ENCODE results near the gene CDC42BPA.

The CDC42BPA gene

DNA sequence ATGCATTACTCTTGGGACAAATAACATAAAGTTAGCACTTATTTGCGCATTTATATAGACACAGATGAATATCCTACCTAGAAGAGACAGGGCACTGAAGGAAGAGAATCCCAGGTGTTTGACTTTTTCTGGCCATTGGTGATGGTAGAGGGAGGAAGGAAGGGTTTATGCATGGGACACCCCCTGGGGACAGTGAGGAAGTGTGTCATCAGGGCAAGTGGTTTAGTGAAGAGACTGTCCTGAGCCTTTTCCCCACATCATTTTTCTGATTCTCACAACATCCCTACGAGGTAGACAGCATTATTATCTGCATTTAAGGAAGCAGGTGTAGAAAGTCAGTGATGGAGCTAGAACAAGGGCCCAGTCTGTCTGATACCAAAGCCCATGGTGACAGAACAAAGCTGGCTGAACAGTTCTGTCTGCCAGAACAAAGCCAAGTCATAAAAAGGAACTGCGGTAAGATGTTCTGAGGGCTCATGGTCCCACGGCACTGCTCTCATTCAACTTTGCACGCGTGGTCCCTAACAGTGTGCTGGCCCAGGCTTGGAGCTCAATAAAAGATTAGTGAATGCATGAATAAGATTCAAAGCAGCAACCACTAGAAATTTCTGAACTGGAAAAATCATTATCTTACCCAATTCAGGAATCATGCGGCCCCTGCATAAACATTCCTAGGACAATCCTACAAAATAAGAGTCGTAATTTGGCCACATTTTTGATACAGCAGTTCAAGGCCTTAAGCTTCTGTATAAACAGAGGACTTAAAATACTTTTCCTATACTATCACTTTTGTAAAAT, 12.2 kb upstream of the CDC42BPA start:
- DNase-seq: no peak

DNA sequence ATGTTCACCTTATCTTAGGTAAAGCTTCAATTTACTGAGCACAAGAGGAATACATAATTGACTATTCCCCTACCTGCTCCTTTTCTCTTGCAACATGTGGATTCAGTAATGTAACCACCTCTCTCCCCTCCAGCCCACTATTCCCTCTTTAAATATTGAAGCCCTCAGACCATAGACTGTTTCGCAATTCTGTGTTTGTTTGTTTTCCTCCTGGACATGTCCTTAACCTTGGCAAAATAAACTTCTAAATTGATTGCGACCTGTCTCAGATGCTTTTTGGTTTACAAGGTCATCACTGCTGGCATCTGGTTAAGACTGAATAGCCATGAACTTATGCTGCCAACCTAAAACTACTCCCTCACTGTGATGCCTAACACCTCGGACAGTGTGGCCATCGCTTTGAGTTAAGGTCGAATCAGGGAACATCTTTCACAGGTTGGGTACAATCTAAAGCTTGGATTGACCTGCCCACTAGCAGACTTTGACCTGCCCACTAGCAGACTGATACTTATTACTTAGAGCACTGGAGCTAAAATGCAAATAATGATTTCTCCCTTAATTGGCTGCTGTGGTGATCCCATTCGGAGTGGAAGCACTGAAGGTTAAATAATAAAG, 10.2 kb upstream of the CDC42BPA start:
- no peak for DNase-seq

GRCh38 chr1:227325156-227325555, 6.9 kb upstream of the CDC42BPA start:
- no peak for DNase-seq

DNA sequence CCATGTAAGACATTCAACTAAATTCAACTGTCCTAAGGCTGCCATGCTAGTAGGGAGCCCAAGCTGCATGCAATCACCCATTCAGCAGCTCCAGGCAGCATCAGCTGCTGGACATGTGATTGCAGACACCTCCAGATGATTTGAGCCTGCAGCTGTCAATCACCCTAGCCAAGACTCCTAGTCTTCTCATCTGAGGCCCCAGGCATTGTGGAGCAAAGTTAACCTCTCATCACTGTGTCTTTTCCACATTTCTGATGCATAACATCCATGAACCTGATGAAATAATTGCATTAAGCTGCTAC, 5.6 kb upstream of the CDC42BPA start:
- no peak for DNase-seq

DNA sequence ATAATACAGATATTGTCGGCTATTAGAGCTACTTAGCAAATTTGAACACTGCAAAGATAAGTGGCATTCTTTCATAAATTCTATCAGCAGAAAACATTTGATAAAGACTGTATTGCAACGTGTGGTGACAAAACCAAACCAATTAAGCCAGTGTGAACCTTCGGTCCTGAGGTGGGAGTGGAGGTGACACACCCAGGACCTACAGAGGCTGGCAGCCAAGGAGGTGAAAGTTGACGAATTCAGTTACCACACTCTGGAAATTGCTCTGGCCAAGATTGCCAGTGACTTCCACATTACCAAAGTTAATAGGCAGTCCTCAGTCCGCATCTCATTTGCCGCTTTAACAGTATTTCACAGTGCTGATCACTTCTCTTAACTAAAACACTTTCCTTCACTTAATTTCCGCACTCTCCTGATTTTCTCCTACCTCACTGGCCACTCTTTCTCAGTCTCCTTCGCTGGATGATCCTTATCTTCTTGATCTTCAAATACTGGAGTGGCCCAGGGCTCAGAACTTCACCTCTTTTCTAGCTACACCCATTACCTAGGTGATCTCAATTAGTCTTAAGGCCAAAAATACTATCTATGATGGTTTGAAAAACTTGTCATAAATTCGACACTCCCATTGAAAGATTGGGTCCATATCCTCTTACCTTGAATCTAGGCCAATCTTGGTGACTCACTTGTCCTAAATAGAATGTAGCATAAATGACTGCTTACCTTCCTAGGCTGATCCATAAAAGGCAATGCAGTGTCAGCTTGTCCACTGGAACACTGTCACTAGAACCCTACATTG, 5.1 kb upstream of the CDC42BPA start:
- no peak for DNase-seq

DNA sequence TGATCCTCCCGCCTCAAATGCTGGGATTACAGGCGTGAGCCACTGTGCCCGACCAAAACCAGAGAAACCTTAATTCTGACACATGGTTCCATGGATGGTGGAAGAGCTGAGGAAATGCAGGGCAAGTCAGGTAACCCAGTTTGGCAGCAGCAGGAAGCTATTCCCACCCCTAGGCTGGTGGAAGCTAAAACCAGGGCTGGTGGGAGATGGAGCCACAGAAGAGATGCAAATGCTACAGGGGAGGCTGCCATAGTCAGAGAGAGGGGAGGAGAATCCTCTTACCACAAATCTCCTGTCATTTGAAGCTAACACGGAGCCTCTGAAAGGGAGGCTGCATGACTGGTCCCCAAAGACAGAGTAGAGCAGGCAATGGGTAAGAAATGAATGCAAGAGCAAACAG, 4.1 kb upstream of the CDC42BPA start:
- DNase-seq: no peak

DNA sequence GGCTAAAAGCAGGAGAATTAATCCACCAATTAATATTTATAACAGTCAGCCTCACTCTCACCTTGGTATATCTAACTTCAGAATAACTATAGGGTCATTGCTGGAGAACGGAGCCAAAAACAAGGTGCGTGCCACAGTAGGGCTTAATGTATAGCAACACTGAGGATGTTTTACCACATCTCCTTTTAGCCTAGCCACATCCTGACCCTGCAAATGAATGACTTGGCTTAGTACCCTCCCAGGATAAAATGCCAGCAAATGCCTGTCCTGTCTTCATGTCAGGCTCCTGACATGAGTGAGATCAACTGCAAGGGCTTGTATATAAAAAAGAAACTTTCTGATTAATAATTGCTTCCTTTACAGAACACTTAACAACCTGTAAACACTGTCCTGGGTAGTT, 2.7 kb upstream of the CDC42BPA start:
- DNase-seq: no peak

DNA sequence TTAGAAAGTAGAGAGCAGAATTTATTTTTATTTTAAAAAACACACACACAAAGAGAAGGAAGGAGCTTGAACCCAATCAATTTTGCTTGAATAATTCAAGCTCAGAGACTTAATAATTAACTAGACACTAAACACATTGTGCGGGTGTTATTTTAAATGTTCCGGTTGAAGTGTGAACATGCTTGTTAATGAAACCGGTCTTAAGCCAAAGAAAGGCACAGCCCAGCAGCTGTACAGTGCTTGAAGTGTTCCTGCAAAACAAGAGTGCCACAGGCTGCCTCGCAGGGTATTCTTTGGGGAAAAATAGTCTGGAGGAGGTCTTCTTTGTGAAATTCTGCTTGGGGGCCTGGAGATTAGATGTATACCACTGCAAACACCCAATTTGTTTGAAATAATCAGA, 2.2 kb upstream of the CDC42BPA start:
- DNase-seq: no peak

DNA sequence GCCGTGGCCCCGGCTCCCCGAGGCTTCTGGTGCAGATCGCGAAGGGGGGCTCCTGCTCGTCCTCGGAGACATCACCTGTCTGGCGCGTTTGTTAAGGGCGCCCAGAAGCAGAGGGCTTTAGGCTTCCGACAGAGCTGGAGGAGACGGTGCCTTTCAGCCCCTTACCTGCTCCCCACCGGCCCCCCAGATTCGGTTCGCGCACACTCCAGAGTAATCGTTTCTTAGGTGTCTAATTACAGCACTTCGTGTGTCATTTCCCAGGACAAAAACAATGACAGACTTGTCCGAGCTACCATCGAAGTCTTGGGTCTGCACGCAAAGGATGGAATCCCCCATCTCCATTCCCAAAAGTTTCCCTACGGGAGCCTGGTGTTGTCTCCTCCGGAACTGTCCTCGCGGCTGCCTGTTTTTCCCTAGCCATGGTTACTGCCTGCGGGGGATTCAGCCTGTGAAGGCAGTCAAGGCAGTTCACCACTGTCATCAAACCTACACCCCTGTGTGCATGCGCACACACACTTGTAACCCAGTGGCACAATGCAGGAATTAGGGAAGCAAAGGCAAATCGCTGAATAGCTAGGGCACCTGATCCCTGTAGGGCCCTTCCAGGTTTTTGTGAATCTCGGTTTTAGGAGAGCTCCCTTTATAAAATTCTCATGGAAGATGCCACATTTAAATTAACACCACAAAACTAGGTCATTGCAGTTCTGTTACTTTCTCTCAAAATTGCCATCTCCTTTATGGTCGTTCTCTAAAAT, 738 bp upstream of the CDC42BPA start:
- no peak for DNase-seq

- DNase-seq: no peak
These were observed 723 bp downstream of the CDC42BPA start for GRCh38 chr1:227317523-227318015.

DNA sequence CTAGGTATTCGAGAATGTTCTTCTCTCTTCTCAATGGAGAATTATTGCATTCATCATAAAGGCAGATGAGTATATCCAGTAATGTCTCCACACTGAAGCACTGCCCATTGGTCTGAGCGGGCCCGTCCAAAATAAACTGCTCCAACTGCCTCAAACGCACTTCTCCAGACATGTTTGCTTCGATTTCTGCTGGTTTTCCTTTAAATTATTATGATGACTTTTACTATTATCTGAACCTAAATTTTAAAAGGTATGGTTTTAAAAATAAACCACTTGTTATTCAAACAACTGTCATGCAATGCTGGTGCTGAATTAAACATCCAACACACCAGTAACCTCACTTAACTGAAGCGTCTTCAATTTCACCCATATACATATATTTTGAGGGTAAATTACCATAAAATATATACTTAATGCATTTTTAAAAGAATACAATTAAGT, 1.3 kb downstream of the CDC42BPA start:
- no peak for DNase-seq

- DNase-seq: no peak
These were observed 1.8 kb downstream of the CDC42BPA start for GRCh38 chr1:227316456-227316855.

- no peak for DNase-seq
These were observed 2.5 kb downstream of the CDC42BPA start for GRCh38 chr1:227315629-227316346.

- DNase-seq: no peak
These were observed 4.1 kb downstream of the CDC42BPA start for GRCh38 chr1:227314014-227314848.

GRCh38 chr1:227312361-227313025, 5.8 kb downstream of the CDC42BPA start:
- no peak for DNase-seq

GRCh38 chr1:227311389-227312001, 6.8 kb downstream of the CDC42BPA start:
- no peak for DNase-seq

DNA sequence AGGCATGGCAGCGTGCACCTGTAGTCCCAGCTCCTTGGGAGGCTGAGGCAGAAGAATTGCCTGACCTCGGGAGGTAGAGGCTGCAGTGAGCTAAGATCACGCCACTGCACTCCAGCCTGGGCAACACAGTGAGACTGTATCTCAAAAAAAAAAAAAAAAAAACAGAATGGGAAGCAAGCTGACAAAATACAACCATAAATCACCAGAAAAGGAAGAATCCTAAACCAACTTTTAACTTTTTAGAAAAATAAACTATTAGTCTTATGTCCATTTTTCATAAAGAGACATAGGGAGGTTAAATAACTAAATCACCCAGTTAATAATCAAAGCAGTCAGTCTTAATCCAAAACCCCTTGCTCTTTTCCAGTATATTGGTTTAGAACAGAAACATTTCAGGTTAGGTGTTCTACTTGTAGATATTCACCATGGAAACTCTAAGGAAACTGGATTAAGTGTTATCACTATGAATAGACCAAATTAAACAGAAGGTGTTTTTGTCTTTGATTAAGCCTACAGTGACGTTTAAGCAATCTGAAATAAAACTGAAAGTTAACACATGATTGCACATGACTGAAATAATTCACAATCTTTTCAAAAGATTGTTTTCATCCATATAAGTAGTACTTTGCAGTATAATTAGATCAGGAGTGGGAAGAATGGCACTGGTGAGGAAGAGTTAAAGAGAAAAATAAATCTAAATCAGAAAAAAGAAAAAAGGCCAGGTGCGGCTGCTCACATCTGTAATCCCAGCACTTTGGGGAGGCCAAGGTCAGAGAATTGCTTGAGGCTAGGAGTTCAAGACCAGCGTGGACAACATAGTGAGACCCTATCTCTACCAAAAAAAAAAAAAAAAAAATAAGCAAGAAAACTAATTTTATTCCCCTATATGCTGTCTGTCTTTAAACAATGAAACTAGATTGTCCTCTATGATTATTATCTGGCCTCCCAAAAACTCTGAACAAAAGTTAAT, 9.6 kb downstream of the CDC42BPA start:
- DNase-seq: no peak

DNA sequence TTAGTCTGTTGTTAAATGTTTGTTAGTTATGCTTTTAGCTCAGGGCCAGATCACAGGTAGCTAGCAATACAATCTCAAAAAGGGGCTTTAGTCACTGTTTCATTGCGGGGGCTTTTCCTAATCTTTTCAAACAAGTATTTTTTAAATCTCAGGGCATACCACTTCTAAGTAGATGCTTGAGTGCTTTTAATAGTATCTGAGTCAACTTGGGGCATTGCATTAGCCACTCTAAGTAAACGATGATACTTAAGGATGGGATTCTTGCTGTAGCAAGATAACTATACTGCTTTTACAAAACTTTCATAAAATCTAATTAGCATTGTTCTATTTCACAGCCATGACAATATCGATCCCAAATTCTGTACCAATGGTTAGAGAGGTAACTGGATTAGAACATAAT, 11.6 kb downstream of the CDC42BPA start:
- DNase-seq: no peak
